Measurements from ENCODE around the gene TRIM2. TPM values are rescaled to one million over a fixed set of nuclear protein-coding genes. Genes with fewer than 3 reads are reported as not detected.
"Not testable (repeated sequence)": the region's sequence is repeated elsewhere in the genome, so short reads cannot be mapped to it uniquely, and the experiment has no call there.

Gene TRIM2
- polyA plus RNA-seq, 1 of the 3 experiments (the other 2 are of a cell fraction): 16.4 TPM

DNA sequence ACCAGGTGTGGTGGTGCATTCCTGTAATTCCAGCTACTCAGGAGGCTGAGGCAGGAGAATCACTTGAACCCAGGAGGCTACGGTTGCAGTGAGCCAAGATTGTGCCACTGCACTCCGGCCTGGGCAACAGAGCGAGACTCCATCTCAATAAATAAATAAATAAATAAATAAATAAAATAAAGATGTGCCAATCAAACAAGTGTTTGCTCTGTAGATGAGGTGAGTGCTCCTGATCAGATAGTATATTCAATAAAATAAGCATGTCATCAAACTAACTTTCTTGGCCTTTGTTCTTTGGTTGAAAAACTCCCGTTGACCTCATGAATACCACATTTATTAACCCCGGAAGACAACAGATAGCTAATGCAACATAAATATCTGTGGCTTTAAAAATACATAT is 497 bp upstream of the TRIM2 start:
- H3K4me3 ChIP-seq (ENCODE audit: low read depth in 2 of 2, low read length in 1 of 2); H3F3A ChIP-seq (replicated peaks; ENCODE audit: insufficient read depth); DNase-seq; H3K36me3 ChIP-seq (replicated peaks in 1 of 2; ENCODE audit: control insufficient read depth in 1 of 2, insufficient read depth in 2 of 2, low read length in 1 of 2); POLR2A ChIA-PET; H2AFZ ChIP-seq (ENCODE audit: low read depth); H4K20me1 ChIP-seq (ENCODE audit: insufficient read depth); H3K9me3 ChIP-seq; H3K4me2 ChIP-seq; H3K4me1 ChIP-seq (ENCODE audit: control insufficient read depth in 1 of 2, insufficient read depth in 2 of 2, low read depth in 1 of 2, low read length in 1 of 2); H3K79me2 ChIP-seq (ENCODE audit: insufficient read depth); H3K27ac ChIP-seq (ENCODE audit: low read depth in 2 of 2, low read length in 1 of 2); H3K9me2 ChIP-seq; H3K27me3 ChIP-seq (ENCODE audit: insufficient read depth); H3K9ac ChIP-seq: not testable (repeated sequence)
- WGBS (ENCODE audit: low lambda C conversion rate): 92% methylated on average over 5 of the region's 5 CpGs
- CTCF ChIA-PET: interaction anchor here (1.0 to 1.6 kb wide), 2 partner anchors 19 to 120 kb away, joined by 3 to 4 read pairs; no protein-coding TSS in a partner anchor

DNA sequence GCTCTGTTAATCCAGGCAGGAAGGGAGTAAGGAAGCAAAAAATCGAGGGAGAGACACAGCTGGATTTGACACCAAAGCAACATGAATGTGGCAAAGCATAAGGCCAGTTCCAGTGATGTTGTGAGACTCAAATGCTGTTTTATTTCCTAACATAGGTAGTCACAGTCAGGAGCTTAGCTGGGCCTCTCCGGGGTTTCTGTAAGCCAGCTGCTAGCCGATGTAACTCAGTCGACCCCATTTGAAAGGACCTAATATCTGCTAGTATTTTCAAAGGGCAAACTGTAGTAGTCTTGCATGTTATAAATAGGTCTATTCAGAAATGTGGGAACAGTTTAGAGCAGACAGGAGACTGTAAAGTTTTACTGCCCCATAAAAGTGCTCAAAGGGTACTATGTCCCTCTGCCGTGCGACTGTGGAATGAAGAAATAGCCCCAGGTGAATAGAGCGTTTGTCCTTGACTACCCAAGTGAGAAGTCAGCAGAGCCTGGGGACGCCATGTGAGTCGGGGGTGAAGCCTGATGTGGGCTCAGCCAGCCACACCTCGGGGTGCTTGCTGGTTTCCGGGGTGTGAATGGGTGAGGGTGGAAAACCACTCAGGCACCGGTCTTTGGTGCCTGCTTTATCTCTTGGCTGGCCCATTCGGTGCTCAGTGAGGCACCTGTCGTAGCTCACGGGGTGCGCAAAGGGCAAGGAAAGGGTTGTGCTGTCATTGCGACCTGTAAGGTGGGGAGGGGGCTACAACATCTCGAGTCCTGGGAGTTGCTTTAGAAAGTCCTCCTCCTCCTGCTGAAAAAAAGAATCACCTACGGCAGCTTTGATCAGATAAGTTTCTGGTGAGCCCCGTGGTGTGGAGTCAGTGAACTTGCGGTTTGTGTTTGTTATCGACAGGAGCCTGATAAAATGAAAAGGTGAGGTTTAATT is 745 bp downstream of the TRIM2 start:
- DNase-seq: no peak
- no peaks in the 10 kb centered on the region for H3K27me3 ChIP-seq (ENCODE audit: insufficient read depth)
- H3K27ac ChIP-seq (ENCODE audit: low read depth in 2 of 2, low read length in 1 of 2): no peak overlapping the region
- H3K36me3 ChIP-seq (replicated peaks in 1 of 2; ENCODE audit: control insufficient read depth in 1 of 2, insufficient read depth in 2 of 2, low read length in 1 of 2): no peaks in the 10 kb centered on the region
- TF ChIP-seq FOXM1 (IDR thresholded peaks at IDR 0.05; ENCODE audit: low read depth): no peak
- WGBS (ENCODE audit: low lambda C conversion rate): 90% methylated on average over 21 of the region's 22 CpGs
- H3K4me3 ChIP-seq (ENCODE audit: low read depth in 2 of 2, low read length in 1 of 2): no peak overlapping the region
- no peaks in the 10 kb centered on the region for H3K9me3 ChIP-seq
- H3K9ac ChIP-seq: no peak overlapping the region
- no peaks in the 10 kb centered on the region for H3K9me2 ChIP-seq
- no peaks in the 10 kb centered on the region for H3K79me2 ChIP-seq (ENCODE audit: insufficient read depth)
- ChIA-PET CTCF (interaction anchor here (0.9 to 1.6 kb wide), 5 partner anchors 9 to 122 kb away, joined by 3 to 4 read pairs (median 3); no protein-coding TSS in a partner anchor), POLR2A (no interaction called here)
- H3K4me2 ChIP-seq: no peak overlapping the region
- H4K20me1 ChIP-seq (ENCODE audit: insufficient read depth): no peaks in the 10 kb centered on the region
- no peak overlapping the region for H2AFZ ChIP-seq (ENCODE audit: low read depth)
- no peaks in the 10 kb centered on the region; a peak in 1 of 4 replicates for H3K4me1 ChIP-seq (ENCODE audit: control insufficient read depth in 1 of 2, insufficient read depth in 2 of 2, low read depth in 1 of 2, low read length in 1 of 2)
- H3F3A ChIP-seq (replicated peaks; ENCODE audit: insufficient read depth): no peaks in the 10 kb centered on the region

DNA sequence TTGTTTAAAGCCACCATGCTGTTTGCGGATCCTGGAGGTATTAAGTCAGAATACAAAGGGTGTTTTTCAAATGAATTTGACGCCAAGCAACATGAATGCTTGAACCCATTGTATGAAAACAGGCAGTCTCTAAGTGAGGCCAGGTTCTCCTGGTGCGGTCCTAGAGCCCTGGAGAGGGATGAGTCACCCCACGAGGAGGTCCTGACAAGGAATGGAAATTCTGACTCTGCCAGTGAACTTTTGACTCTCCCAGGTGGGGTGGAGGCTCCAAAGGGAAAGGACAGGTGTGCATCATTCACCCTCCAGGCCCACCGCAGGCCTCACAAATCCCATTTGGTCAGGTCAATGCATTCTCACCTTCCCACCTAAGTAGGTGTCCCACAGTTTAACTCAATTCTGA is 1.5 kb downstream of the TRIM2 start:
- Histone ChIP-seq H3K27ac (ENCODE audit: low read depth in 2 of 2, low read length in 1 of 2) (no peak overlapping the region), H3K9me3 (no peaks in the 10 kb centered on the region), H3K79me2 (ENCODE audit: insufficient read depth) (no peaks in the 10 kb centered on the region), H3K4me3 (ENCODE audit: low read depth in 2 of 2, low read length in 1 of 2) (no peak overlapping the region), H3K9ac (no peak overlapping the region), H2AFZ (ENCODE audit: low read depth) (no peak overlapping the region), H4K20me1 (ENCODE audit: insufficient read depth) (no peaks in the 10 kb centered on the region), H3F3A (replicated peaks; ENCODE audit: insufficient read depth) (no peaks in the 10 kb centered on the region), H3K36me3 (replicated peaks in 1 of 2; ENCODE audit: control insufficient read depth in 1 of 2, insufficient read depth in 2 of 2, low read length in 1 of 2) (no peaks in the 10 kb centered on the region), H3K4me1 (ENCODE audit: control insufficient read depth in 1 of 2, insufficient read depth in 2 of 2, low read depth in 1 of 2, low read length in 1 of 2) (peaks cover 0 to 1% of the 10 kb centered on the region in 2 experiments; a peak in 1 of 4 replicates), H3K27me3 (ENCODE audit: insufficient read depth) (no peaks in the 10 kb centered on the region), H3K4me2 (no peak overlapping the region), H3K9me2 (no peaks in the 10 kb centered on the region)
- DNase-seq: no peak
- peak; percentile 49 for TF ChIP-seq JUND (IDR thresholded peaks at IDR 0.05)
- TF ChIP-seq TCF12 (IDR thresholded peaks at IDR 0.05): peak; percentile 10; the same call in 1 of the 2 replicates
- TF ChIP-seq FOSL2 (IDR thresholded peaks at IDR 0.05; ENCODE audit: borderline replicate concordance, low read depth): peak; percentile 43; the same call in 1 of the 2 replicates
- no peak for TF ChIP-seq CHD2 (IDR thresholded peaks at IDR 0.05; ENCODE audit: low read length, partially characterized antibody)
- TF ChIP-seq RXRA (IDR thresholded peaks at IDR 0.05; ENCODE audit: borderline replicate concordance, low read depth): peak; percentile 54
- no peak for TF ChIP-seq NFIC (IDR thresholded peaks at IDR 0.05; ENCODE audit: borderline replicate concordance)
- TF ChIP-seq MEF2A (IDR thresholded peaks at IDR 0.05; ENCODE audit: borderline replicate concordance, low read depth): no peak
- CTCF ChIA-PET: interaction anchor here (1.1 to 1.2 kb wide), 2 partner anchors 63 to 113 kb away, joined by 3 to 5 read pairs; no protein-coding TSS in a partner anchor
- POLR2A ChIA-PET: no interaction called here
- WGBS (ENCODE audit: low lambda C conversion rate): 66% methylated on average over 5 of the region's 5 CpGs
